Stimulated activated CD4-positive, alpha-beta T cell treated with anti-CD3 and anti-CD28 coated beads, Interleukin-4, amount 100 ng/mL, for 1 hour (primary cell): ENCODE measurements around the gene FTCD.

ENCODE experiments used
- DNase-seq: peaks from one replicate; pipeline ENCODE4 v3.0.0-alpha.2; 2020

FTCD gene

DNA sequence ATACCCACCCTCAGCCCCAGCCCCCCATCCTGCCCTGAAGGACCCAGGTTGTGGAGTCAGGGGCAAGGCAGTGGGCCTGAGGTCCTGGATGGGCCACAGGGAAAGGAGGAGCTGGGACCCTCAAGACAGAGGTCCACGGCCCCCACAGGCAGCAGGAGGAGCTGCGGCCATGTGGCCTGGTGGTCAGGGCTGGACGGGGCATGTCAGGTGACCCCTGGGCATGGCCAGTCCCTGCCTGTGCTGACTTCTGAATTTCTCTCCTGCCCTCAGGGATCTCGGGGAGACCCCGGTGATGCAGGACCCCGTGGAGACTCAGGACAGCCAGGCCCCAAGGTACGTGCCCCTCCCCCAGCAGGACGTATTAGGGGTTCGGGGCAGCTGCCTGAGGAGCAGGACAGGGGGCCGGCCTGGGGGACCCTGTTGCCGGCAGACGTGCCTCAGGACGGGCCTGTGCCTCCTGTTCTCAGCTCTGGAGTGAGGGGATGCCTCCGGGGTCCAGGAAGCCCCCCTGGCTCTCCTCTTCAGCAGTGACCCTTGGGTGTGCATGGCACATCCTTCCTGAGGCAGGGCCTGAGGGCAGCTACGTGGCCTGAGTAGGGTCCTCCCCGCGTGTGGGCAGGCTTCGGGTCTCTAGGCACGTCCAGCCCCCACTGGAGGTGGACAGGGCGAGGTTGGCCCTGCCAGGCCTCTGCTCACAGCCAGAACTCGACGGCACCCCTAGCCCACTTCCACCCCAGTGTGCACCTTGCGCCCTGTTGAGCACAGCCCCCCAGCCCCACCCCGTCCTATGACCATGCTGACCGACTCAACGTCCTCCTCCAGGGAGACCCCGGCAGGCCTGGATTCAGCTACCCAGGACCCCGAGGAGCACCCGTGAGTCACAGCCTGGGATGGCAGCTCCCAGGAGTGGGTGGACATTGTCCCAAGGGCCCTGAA is 33.8 kb downstream of the FTCD start:
- peak; percentile 1 for DNase-seq

DNA sequence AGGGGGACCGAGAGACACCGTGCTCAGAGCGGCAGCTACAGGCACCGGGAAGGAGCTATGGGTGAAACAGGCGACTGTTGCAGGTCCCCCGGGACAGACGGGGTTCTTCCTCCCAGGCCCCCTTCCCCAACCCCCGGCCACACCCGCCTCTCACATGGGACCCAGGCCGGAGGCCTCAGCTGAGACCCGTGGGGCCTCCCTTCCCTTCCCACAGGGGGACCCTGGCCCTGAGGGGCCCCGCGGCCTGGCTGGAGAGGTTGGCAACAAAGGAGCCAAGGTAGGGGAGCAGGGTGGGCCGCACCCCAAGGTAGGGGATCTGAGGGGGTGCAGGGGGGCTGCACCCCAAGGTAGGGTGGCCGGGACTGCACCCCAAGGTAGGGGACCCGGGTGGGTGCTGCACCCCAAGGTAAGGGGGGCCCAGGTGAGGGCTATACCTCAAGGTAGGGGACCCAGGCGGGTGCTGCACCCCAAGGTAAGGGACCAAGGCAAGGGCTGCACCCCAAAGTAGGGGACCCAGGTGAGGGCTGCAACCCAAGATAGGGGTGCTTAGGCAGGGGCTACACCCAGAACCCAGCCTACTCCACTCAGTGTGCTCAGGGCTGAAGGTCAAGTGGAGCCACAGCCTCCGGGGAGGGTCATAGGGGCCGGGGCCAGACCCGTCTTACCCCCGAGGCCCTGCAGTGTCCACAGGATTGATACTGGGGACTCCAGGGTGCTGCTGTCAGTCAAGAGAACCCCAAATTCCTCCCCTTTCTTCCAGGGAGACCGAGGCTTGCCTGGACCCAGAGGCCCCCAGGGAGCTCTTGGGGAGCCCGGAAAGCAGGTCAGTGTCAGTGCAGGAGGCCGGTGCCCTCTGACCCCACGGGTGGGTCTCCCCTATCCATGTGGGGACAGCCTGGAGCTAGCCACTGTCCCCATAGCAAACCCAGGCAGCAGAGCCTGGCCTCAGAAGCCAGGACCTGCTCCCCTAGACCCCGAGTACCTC is 34.8 kb downstream of the FTCD start:
- DNase-seq = peak; percentile 1

DNA sequence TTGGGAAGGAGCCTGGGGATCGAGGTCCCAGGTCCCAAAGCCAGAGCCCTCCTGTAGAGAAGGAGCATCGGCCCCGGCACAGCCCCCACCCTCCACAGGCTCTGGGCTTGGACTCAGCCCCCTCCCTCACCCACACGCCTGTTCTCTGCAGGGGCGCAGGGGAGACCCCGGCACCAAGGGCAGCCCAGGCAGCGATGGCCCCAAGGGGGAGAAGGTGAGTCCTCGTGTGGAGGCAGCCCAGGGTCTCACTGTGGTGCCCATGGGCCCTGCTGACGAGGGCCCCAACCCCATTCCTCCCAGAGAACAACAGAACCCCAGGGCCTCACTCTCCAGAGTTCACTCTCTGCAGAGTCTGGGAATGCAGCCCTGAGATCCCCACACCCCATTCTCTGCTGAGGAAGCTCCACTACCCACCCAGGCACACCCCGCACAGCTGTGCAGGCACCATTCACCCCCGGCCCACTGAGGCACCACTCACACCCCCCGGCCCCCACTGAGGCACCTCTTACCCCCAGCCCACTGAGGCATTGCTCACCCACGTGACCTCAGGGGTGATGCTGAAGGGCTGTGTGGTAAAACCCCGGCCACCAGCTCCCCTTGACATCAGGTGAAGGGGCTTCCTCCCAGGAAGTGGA is 35.6 kb downstream of the FTCD start:
- no peak for DNase-seq

DNA sequence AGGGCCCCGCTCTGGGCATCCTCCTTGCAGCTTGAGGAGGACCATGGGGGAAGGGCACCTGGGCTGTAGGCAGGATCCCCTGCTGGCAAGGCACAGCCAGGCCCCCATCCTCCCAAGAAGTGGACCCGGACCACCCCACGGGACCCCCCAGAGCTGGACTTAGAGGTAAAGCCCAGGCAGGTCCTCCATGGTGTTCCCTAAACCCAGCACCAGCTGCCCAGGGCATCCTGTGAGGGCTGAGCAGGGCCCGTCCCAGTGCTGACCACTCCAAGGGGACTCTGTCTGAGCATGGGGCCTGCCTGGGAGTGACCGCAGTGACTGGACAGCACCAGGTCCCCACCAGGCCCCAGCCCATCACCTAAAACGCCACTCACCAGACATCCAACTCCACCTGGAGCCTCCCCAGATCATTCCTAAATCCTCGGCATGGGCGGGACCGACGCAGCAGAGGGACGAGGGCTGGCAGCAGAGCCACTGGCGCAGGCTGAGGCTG is 36.2 kb downstream of the FTCD start:
- no peak for DNase-seq

DNA sequence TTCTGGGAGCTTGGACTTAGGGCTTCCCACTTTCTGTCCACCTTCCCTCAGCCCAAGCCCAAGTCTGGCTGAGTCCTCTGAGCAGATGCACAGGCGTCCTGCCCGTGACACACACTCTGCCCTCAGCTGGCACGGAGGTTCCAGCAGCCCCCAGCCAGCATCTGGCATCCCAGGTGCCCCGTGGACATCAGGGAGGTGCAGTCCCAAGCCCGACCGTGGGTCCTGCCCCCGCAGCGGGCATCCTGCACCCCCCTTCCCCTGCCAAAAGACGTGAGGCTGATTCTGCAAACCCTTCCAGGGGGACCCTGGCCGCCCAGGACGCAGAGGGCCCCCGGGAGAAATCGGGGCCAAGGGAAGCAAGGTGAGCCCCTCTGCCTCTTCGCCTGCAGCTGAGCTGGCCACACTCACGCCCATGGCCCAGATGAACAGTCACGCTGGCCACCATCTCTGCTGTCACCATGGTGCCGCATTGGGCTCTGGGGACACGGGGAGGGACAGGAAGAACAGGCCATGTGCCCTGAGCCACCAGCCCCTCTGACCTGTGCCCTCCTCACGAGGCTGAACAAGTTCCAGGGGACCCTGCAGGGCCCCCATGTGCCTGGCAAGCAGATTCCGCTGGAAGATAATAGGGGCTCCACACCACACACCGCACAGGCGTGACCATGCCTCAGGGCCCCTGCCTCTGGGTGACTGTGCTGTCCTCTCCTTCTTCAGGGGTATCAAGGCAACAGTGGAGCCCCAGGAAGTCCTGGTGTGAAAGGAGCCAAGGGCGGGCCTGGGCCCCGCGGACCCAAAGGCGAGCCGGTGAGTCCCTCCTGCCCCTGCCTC is 36.8 kb downstream of the FTCD start:
- no peak for DNase-seq

DNA sequence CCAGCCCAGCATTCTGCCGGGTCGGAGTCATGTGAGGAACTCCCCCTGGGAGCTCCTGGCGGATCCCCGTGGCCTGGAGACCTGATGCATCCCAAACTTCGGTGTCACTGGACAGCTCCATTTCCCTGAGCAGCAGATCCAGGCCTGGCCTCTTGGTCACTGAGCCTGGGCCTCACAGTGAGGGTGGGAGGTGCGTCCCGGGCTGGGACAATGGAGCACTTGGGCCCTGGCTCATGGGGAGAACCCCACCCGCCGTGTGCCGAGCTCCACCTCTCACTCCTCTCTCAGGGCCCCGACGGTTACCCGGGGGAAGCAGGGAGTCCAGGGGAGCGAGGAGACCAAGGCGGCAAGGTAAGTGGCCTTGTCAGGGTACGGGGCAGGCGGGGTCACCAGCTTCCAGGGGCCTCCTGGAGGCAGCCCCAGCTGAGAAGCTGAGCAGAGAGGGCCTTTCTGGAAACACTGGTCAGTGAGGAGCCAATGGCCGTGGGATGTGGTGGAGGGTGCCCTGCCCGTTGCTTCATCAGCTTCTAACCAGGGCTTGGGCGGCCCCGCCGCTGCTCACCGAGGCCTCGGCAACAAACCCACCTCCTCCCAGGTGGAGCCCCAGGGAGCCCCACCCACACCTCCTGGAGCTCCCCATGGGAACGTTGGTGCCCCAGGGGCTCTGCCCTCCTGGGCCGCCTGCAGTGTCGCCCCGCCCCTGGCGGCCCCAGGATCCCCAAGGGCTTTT is 37.6 kb downstream of the FTCD start:
- no peak for DNase-seq

DNA sequence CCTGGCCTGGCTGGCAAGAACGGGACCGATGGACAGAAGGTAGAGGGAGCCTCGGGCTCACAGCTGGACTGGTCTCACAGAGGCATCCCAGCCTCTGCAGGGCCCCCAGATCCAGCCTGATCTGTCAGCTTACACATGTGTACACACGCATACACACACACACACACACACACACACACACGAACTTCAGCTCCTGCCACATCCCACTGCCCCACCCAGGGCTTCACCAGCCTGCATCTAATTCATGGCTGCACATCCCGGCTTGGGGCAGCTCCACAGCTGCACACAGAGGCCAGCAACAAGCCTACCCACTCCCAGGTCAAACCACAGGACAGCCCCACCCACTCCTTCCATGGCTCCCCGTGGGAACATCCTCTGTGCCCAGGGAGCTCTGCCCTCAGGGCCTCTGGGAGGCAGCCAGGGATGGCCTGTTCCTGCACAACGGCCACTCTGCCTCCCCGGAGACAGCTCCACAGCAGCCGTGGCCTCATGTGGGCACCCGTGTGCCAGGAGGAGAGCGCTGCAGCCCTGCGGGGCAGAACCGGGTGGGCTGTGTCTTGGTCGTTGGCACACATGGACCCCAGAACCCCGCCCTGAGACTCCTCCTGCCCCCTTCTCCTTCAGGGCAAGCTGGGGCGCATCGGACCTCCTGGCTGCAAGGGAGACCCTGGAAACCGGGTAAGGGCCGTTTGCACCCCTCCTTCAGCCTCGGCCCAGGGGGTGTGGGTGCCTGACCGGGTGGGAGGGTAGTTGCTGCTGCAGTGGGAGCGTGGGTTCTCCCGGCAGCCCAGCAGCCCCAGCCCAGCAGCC is 38.4 kb downstream of the FTCD start:
- no peak for DNase-seq

DNA sequence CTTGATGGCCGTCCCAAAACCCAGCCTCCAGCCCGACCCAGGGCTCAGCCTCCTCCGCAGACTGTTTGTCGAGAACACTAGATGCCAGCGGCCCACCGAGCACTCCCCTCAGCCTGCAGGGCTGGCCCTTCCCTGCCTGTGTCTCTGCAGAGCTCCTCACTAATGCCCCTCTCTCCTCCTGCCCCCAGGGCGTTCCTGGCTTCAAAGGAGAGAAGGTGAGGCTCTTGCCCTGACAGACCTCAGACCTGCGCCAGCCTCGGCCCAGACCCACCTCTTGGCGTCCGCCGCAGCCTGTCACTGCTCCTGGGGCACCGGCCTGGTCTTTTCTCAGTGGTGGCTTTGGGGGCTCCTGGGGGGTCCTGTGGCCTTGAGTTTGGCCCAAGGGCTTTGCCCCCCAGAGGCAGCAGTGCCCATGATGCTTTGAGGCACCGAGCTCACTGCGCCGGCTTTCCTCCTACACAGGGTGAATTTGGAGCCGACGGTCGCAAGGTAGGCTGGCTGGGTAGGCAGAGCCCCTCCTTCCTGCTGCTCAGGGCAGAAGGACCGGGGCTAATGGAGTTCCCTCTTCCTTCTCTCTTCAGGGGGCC is 39.1 kb downstream of the FTCD start:
- DNase-seq = no peak

DNA sequence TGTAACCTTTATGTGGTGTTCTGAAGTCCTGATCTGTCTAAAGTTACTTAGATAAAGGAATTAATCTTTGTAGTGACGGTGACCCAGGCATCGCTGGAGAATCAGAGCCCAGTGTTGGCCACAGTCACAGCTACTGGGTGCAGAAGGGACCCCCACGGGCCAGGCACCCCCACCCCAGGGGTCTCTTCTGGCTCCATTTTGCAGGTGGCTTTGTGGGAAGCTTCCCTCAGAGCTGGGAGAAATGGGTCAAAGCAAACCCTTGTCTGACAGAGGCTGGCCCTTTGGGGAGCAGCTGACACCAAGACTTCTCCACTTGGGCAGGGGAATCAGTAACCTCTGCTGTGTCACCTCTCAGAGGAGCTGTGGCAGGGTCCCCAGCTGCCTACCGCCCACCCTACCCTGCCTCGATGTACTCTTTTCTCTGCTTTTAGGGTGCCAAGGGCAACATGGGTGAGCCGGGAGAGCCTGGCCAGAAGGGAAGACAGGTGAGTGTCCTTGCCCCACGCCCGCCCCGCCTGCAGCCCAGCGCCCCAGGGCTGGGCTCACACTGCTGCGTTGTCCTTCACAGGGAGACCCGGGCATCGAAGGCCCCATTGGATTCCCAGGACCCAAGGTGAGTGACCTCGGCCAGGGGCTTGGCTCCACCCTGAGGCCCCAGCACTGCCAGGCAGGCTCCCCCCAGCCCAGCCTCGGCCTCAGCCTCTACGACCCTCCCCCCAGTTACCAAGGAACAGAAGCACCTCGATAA is 39.8 kb downstream of the FTCD start:
- no peak for DNase-seq

DNA sequence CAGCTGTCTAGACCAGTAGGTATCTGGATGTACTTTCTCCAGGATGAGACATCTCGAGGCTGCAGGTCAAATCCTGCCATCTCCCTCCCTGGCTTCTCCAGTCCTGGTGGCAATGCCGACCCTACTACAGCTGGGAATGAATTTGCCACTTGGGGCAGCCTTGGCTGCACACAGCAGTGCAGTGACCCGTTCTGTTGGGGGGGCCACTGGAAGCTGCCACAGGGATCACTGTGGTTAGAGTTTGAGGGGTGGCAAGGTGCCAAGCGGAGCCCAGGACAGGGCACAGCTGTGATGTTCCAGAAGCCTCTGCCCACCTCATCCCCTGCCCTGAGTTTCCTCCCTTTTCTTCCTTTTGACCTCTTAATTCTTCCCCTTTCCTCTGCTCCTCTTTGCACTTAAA is 40.4 kb downstream of the FTCD start:
- no peak for DNase-seq

DNA sequence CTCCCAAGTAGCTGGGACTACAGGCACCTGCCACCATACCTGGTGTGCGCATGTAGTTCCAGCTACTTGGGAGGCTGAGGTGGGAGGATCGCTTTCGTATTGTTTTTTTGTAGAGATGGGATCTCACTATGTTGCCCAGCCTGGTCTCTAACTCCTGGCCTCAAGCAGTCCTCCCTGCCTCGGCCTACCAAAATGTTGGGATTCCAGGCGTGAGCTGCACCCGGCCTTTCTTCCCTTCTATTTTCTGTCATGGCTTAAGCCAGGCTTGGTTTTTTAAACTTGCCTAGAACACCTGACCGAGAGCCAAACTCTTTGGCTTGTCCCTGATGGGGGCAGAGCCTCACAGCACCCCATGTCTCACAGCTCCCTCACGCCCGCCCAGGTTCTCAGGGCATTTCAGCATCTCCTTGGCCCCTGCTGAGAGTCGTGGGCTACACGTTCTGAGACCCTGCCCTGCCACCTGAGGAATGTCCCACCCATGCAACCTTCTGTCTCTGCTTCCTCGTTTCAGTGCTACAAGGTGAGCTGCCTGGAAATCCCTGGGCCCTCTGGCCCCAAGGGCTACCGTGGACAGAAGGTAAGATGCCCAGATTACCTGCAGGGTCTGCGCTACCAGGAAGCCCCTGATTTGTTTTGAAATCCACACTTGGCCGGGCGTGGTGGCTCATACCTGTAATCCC is 41.7 kb downstream of the FTCD start:
- no peak for DNase-seq

DNA sequence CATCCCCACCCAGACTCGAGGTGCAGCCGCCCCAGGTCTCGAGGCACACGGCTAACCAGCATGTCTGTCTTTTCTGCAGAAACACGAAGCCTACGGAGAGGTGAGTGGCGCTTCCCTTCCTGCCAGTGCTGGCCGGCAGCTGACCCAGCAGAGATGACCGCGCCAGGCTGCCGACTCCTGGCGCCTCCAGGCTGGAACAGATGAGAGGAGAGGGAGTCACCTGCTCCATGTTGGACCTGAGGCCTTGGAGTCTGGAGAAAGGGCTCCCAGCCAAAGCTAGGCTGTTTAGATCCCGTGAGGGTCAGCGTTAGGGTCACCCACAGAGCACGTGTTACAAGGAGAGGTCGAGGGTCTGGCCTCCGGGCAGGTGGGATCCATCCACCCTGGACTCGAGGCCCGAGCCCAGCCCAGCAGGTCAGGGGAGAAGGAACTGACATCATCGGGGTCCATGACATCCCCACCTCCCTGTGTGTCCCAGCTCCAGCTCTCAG is 42.6 kb downstream of the FTCD start:
- DNase-seq = no peak

DNA sequence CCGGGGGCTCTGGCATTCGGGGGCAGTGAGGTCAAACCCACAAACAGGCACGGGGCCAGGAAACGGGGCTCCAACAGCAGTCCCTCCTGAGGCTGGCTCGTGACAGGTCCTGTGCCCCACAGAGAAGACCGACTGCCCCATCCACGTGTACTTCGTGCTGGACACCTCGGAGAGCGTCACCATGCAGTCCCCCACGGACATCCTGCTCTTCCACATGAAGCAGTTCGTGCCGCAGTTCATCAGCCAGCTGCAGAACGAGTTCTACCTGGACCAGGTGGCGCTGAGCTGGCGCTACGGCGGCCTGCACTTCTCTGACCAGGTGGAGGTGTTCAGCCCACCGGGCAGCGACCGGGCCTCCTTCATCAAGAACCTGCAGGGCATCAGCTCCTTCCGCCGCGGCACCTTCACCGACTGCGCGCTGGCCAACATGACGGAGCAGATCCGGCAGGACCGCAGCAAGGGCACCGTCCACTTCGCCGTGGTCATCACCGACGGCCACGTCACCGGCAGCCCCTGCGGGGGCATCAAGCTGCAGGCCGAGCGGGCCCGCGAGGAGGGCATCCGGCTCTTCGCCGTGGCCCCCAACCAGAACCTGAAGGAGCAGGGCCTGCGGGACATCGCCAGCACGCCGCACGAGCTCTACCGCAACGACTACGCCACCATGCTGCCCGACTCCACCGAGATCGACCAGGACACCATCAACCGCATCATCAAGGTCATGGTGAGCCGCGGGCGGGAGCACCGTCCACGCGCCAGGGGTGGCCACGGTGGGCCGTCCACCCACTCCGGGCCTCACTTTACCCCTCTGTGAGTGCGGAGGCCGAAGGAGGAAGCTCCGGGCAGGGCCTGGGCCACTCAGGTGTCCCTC is 43.3 kb downstream of the FTCD start:
- peak; percentile 1 for DNase-seq

DNA sequence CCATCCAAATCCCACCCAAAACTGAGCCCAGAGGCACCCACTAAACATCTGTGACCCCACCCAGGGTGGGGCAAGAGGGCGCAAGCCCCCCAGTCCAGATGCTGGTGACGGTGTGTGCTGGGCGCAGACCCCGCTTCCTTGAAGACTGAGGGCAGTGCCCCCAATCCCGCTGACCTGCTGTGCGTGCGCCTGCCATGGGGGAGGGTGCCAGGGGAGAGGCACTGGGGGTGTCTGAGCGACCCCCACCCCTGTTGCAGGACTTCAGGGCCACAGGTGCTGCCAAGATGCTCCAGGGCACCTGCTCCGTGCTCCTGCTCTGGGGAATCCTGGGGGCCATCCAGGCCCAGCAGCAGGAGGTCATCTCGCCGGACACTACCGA is 44.2 kb downstream of the FTCD start:
- no peak for DNase-seq

DNA sequence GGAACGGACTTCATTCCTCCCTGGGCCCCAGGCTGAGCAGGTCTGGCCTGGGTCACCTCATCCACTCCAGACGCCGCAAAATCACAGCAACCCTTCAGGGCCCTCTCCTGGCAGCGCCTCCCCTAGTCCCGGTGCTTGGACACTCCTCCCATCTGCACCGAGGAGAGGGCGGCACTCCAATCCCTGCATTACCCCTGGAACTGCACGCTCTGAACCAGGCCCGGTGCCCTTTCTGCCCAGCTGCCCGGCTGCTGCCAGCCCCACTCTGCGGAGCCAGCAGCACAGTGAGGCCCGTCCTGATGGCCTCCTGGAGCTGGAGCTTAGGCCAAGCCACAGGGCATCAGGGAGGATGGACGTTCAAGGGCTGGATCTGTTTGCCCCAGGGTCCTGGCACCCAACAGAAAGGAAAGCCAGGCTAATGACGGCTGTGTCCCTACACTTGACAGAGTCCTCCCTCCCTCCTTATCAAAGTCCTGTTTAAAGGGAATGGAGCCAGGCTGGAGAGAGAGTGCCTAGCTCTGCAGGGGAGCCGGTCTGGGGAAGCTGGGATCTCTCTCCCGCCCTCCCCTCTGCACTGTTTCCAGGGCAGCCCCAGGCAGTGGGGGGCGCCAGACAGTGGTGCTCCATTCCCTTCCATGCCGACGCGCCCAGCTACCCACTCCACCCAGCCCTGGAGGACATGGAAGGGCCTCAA is 44.7 kb downstream of the FTCD start:
- DNase-seq = no peak

DNA sequence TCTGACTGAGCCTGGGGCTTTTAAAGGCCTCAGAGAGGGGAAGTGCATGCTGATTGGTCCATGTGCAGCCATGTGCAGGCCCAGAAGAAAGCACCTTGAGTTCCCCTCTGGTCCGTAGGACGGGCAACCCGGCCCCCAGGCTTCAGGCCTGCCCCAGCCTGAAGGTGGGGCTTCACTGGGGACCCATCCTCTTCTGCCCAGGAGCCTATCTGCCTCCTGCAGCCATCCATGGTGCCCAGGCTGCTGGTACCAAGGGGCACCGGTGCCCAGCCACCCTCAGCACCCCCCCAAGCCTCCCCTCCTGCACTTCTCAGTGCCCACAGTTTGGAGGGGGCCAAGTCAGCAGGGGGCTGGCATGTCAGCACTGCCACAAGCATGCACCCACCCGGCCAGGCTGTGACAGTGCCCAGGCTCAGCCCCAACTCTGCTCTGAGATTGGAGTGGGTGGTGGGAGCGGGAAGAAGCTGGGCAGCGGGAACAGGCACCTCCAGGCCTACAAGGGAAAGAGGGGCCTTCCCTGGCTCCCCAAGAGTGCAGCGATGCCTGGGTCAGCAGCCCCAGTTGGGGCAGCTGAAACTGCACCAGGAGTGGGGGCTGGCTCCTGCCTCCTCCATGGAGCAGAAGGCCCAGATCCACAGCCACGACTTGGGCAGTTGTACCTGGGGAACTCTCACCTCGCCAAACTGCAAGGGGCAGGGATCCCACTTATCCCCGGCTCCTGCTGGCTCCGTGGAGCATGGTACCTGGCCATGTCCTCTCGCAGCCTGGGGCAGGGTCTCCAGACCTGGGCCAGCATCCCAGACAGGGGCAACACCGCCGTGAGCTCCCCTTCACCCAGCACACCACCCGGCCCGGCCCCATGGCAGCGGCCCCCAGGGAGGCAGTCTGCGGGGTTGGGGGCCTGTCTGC is 45.8 kb downstream of the FTCD start:
- DNase-seq = no peak
